ENCODE results near the gene PSMD14. TPM values are rescaled to one million over a fixed set of nuclear protein-coding genes. Genes with fewer than 3 reads are reported as not detected.

The PSMD14 gene
- total and polyA plus RNA-seq, 2 of the 13 experiments (the other 11 are each of a cell fraction or from before 2014, with no cell fraction given) = 60.6 to 149 TPM

- TF ChIP-seq MAX (IDR thresholded peaks at IDR 0.05) (no peak; the same call in none of the 2 replicates), ZNF660 (CRISPR knock-in tag; IDR thresholded peaks at IDR 0.05; ENCODE audit: borderline replicate concordance, low read depth) (no peak), KIAA2018 (CRISPR knock-in tag; IDR thresholded peaks at IDR 0.05; ENCODE audit: borderline replicate concordance) (peak; percentile 96; the same call in 1 of the 2 replicates), PRDM10 (CRISPR knock-in tag; IDR thresholded peaks at IDR 0.05; ENCODE audit: low read depth) (peak; percentile 71), LRRFIP1 (CRISPR knock-in tag; conservative IDR thresholded peaks at IDR 0.05) (peak; percentile 41; the same call in 1 of the 2 replicates), ZSCAN20 (CRISPR knock-in tag; IDR thresholded peaks at IDR 0.05; ENCODE audit: borderline replicate concordance) (no peak), ZNF207 (IDR thresholded peaks at IDR 0.05; ENCODE audit: borderline replicate concordance) (no peak), SMYD3 (CRISPR knock-in tag; IDR thresholded peaks at IDR 0.05) (peak; percentile 89; the same call in 1 of the 2 replicates), THRA (CRISPR knock-in tag; IDR thresholded peaks at IDR 0.05; ENCODE audit: borderline replicate concordance) (peak; percentile 62)
Observed at GRCh38 chr2:161308178-161308955, at the start of gene PSMD14 (continued).

All from HepG2 (cell line).